A673 (cell line): ENCODE data around the gene RFX1. TPM values are rescaled to one million over a fixed set of nuclear protein-coding genes. Genes with fewer than 3 reads are reported as not detected.
"Not testable (repeated sequence)": the region's sequence is repeated elsewhere in the genome, so short reads cannot be mapped to it uniquely, and the experiment has no call there.

Source experiments
- BruUV-seq: library from RNA; stranded (reverse); fragments of 400-500 nt; replicated peaks from 2 replicates; lab custom pipeline; 2021; lab: Mats Ljungman, UMichigan
- CTCF ChIA-PET: fragments of 300-600 bp; sonication (Branson Sonifier 250); formaldehyde crosslinking; loops from one replicate; lab custom pipeline; 2022; ENCODE audit warnings: antibody characterized with exemption; lab: Charles Lee
- POLR2A ChIA-PET: fragments of 300-600 bp; sonication (Branson Sonifier 250); formaldehyde crosslinking; loops from one replicate; lab custom pipeline; 2022; ENCODE audit warnings: antibody characterized with exemption; ENCODE audit not compliant: low non-redundant PET; lab: Charles Lee
- DNase-seq: peaks from one replicate; pipeline ENCODE4 v3.0.0-alpha.2; 2015; ENCODE audit warnings: low spot score
- H3K27ac ChIP-seq: fragments of 200-600 bp; sonication (generic); 2 replicates; pipeline ENCODE4 v1.5.1; 2016; ENCODE audit warnings: mixed run types, low read depth, mild to moderate bottlenecking, mixed read lengths, antibody characterized with exemption, low read length; ENCODE audit not compliant: poor library complexity, severe bottlenecking
- H3K27me3 ChIP-seq: fragments of 200-600 bp; sonication (generic); replicated peaks from 2 replicates; pipeline ENCODE4 v1.6.1; 2017; ENCODE audit warnings: mixed run types, low read depth, mild to moderate bottlenecking, mixed read lengths, antibody characterized with exemption, low read length; ENCODE audit not compliant: insufficient read depth, poor library complexity
- H3K36me3 ChIP-seq: fragments of 200-600 bp; sonication (generic); 2 replicates; pipeline ENCODE4 v1.6.1; 2016; ENCODE audit warnings: mixed run types, mild to moderate bottlenecking, mixed read lengths, antibody characterized with exemption, low read length; ENCODE audit not compliant: insufficient read depth, poor library complexity, severe bottlenecking
- H3K4me1 ChIP-seq: fragments of 200-600 bp; sonication (generic); 2 replicates; pipeline ENCODE4 v1.6.1; 2017; ENCODE audit warnings: mixed run types, mild to moderate bottlenecking, mixed read lengths, antibody characterized with exemption, low read length; ENCODE audit not compliant: insufficient read depth, poor library complexity, severe bottlenecking
- H3K4me3 ChIP-seq: fragments of 200-600 bp; sonication (generic); 2 replicates; pipeline ENCODE4 v1.5.1; 2016; ENCODE audit warnings: low read depth, mixed run types, mild to moderate bottlenecking, mixed read lengths, low read length; ENCODE audit not compliant: poor library complexity, severe bottlenecking
- H3K9me3 ChIP-seq: fragments of 200-600 bp; sonication (generic); 2 replicates; pipeline ENCODE4 v1.6.1; 2016; ENCODE audit warnings: mixed run types, low read depth, mild to moderate bottlenecking, mixed read lengths, antibody characterized with exemption, low read length; ENCODE audit not compliant: poor library complexity, severe bottlenecking
- EZH2 ChIP-seq: fragments of 200-600 bp; sonication (generic); IDR thresholded peaks from 2 replicates; pipeline ENCODE4 v1.6.1; 2017; ENCODE audit warnings: borderline replicate concordance, low read depth, mild to moderate bottlenecking, mixed read lengths, antibody characterized with exemption, low read length; ENCODE audit not compliant: poor library complexity, severe bottlenecking
- intact Hi-C: fragments of 100-400 bp; cut with micrococcal nuclease; formaldehyde crosslinking; loops from one replicate; pipeline ENCODE4 v1.10.0; 2022; ENCODE audit not compliant: unreplicated experiment
- total RNA-seq: library from RNA; stranded (reverse); gene quantifications from 2 replicates; pipeline ENCODE4 v1.2.3, GENCODE V29; 2021
- TF ChIP-seq, protein P1 (sequence below): fragments of 300-800, 200-600 bp; sonication (generic); conservative IDR thresholded peaks from 2 replicates; pipeline ENCODE4 v1.5.1; 2017; ENCODE audit warnings: low read depth, mild to moderate bottlenecking, antibody characterized with exemption, low read length, moderate library complexity, mixed read lengths

RFX1 gene
- total RNA-seq, 1 experiment from 2014 or later, result 19.5 TPM

DNA sequence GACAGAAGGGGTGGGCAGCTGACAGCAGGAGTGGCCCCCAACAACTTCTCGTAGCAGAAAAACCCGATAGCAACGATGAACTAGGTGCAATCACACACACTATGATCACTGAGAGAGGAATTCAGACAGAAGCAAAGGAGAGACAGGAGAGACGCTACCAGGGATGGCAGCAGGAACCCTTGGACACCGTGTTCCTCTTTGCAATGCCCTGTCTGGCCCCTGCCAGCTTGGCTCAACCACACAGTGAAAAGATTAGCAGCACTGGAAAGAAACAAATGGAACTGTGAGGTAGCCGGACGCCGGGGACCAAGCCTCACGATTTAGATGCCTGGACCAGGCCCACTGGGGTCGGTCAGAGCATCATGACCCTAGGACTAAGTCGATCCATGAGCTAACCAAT lies 30.2 kb downstream of the RFX1 start:
- intact Hi-C loops, result no loop called here
- Histone ChIP-seq H3K27ac (no peak overlapping the region), H3K36me3 (peaks cover 4% of the 10 kb centered on the region), H3K4me3 (no peak overlapping the region), H3K27me3 (no peaks in the 10 kb centered on the region), H3K4me1 (peaks cover 22% of the 10 kb centered on the region), H3K9me3 (no peaks in the 10 kb centered on the region)
- no peak for DNase-seq
- ChIA-PET CTCF (no interaction called here), POLR2A (no interaction called here)
- BruUV-seq, result no TSS peak
- TF ChIP-seq, protein P1, sequence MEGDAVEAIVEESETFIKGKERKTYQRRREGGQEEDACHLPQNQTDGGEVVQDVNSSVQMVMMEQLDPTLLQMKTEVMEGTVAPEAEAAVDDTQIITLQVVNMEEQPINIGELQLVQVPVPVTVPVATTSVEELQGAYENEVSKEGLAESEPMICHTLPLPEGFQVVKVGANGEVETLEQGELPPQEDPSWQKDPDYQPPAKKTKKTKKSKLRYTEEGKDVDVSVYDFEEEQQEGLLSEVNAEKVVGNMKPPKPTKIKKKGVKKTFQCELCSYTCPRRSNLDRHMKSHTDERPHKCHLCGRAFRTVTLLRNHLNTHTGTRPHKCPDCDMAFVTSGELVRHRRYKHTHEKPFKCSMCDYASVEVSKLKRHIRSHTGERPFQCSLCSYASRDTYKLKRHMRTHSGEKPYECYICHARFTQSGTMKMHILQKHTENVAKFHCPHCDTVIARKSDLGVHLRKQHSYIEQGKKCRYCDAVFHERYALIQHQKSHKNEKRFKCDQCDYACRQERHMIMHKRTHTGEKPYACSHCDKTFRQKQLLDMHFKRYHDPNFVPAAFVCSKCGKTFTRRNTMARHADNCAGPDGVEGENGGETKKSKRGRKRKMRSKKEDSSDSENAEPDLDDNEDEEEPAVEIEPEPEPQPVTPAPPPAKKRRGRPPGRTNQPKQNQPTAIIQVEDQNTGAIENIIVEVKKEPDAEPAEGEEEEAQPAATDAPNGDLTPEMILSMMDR, result no peak
- TF ChIP-seq EZH2, result no peak

DNA sequence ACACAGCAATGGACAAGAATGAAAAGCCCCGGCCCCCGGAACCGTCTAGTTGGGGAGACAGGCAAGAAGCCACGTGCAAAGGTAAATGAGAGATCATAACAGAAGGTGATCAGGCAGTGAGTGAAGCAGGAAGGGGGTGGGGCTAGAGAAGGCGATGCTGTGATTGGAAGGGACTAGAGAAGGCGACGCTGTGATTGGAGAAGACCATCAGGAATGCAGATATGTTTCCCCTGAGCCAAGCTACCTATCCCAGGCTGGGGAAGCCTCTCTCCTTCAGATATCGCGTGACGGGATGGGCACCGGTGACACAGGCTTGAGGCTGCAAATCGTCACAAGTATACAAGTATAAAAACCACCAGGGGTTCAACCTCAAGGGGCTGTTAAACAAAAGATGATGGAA lies 32.0 kb downstream of the RFX1 start:
- TF ChIP-seq, protein P1, result no peak
- TF ChIP-seq EZH2, result no peak
- DNase-seq, result peak; percentile 42
- H3K4me3 ChIP-seq, result no peak overlapping the region
- POLR2A ChIA-PET, result no interaction called here
- peaks cover 14% of the 10 kb centered on the region for H3K36me3 ChIP-seq
- CTCF ChIA-PET, result no interaction called here
- TSS peak; percentile 36 for BruUV-seq
- H3K4me1 ChIP-seq, result peaks cover 10% of the 10 kb centered on the region
- no peaks in the 10 kb centered on the region for H3K9me3 ChIP-seq
- intact Hi-C loops, result no loop called here
- no peaks in the 10 kb centered on the region for H3K27me3 ChIP-seq
- H3K27ac ChIP-seq, result no peak overlapping the region

DNA sequence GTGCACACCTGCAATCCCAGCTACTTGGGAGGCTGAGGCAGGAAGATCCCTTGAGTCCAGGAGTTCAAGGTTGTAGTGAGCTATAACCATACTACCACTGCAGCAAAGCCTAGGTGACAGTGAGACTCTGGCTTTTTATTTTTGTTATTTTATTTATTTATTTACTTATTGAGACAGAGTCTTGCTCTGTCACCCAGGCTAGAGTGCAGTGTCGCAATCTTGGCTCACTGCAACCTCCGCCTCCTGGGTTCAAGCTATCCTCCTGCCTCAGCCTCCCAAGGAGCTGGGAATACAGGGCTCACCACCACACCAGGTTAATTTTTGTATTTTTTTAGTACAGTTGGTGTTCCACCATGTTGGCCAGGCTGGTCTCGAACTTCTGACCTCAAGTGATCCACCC lies 32.6 kb downstream of the RFX1 start:
- H3K4me1 ChIP-seq, DNase-seq, intact Hi-C loops, H3K27me3 ChIP-seq, POLR2A ChIA-PET, BruUV-seq, H3K4me3 ChIP-seq, CTCF ChIA-PET, H3K27ac ChIP-seq, H3K9me3 ChIP-seq: not testable (repeated sequence)
- peaks cover 19% of the 10 kb centered on the region for H3K36me3 ChIP-seq
